Measurements from ENCODE around the gene TRMT1. TPM values are rescaled to one million over a fixed set of nuclear protein-coding genes. Genes with fewer than 3 reads are reported as not detected.

The TRMT1 gene
- total and polyA plus RNA-seq, 2 donors (not counting 1 experiment from before 2014, with no cell fraction given), result 12.2 to 20.3 TPM

GRCh38 chr19:13095934-13096927 is 20.3 kb downstream of the TRMT1 start:
- Histone ChIP-seq H3K4me2 (ENCODE audit: extremely low read depth, insufficient read depth, low read length) (no peak overlapping the region), H3K27me3 (ENCODE audit: control insufficient read depth, insufficient read depth, low read length) (no peaks in the 10 kb centered on the region), H2AFZ (ENCODE audit: low read length) (no peak overlapping the region), H3K4me3 (replicated peaks in 1 of 4; ENCODE audit: control extremely low read depth in 1 of 4, insufficient read depth in 1 of 4, low read depth in 3 of 4, low read length in 4 of 4) (no peak overlapping the region), H4K20me1 (ENCODE audit: control insufficient read depth, extremely low read depth, insufficient read depth, low read length) (no peaks in the 10 kb centered on the region), H3K4me1 (ENCODE audit: control insufficient read depth, extremely low read depth, insufficient read depth, low read length) (peaks cover 4% of the 10 kb centered on the region), H3K36me3 (ENCODE audit: control insufficient read depth, insufficient read depth, low read length) (peaks cover 5% of the 10 kb centered on the region), H3K9ac (ENCODE audit: insufficient read depth, low read length) (no peak overlapping the region), H3K27ac (ENCODE audit: insufficient read depth, low read length) (no peak overlapping the region), H3K9me3 (ENCODE audit: control insufficient read depth, insufficient read depth, low read depth, low read length) (no peaks in the 10 kb centered on the region), H3K79me2 (ENCODE audit: control insufficient read depth, insufficient read depth, low read length) (peaks cover 1% of the 10 kb centered on the region)
- DNase-seq (ENCODE audit: low read depth in 2 of 2), result no peak
- TF ChIP-seq EZH2 (IDR thresholded peaks at IDR 0.05; ENCODE audit: low read length, missing control alignments) (no peak), CTCF (conservative IDR thresholded peaks at IDR 0.05 in 1 of 2, IDR thresholded peaks at IDR 0.05 in 1 of 2; ENCODE audit: low read depth in 1 of 2, low read length in 2 of 2) (no peak)

GRCh38 chr19:13095393-13095784 is 21.2 kb downstream of the TRMT1 start:
- TF ChIP-seq CTCF (conservative IDR thresholded peaks at IDR 0.05 in 1 of 2, IDR thresholded peaks at IDR 0.05 in 1 of 2; ENCODE audit: low read depth in 1 of 2, low read length in 2 of 2), result no peak
- no peak for TF ChIP-seq EZH2 (IDR thresholded peaks at IDR 0.05; ENCODE audit: low read length, missing control alignments)
- no peak overlapping the region for H3K9ac ChIP-seq (ENCODE audit: insufficient read depth, low read length)
- H3K27ac ChIP-seq (ENCODE audit: insufficient read depth, low read length), result no peak overlapping the region
- peaks cover 8% of the 10 kb centered on the region for H3K4me1 ChIP-seq (ENCODE audit: control insufficient read depth, extremely low read depth, insufficient read depth, low read length)
- H4K20me1 ChIP-seq (ENCODE audit: control insufficient read depth, extremely low read depth, insufficient read depth, low read length), result no peaks in the 10 kb centered on the region
- H3K4me2 ChIP-seq (ENCODE audit: extremely low read depth, insufficient read depth, low read length), result no peak overlapping the region
- H2AFZ ChIP-seq (ENCODE audit: low read length), result no peak overlapping the region
- no peak for DNase-seq (ENCODE audit: low read depth in 2 of 2)
- H3K4me3 ChIP-seq (replicated peaks in 1 of 4; ENCODE audit: control extremely low read depth in 1 of 4, insufficient read depth in 1 of 4, low read depth in 3 of 4, low read length in 4 of 4), result no peak overlapping the region
- H3K27me3 ChIP-seq (ENCODE audit: control insufficient read depth, insufficient read depth, low read length), result no peaks in the 10 kb centered on the region
- H3K79me2 ChIP-seq (ENCODE audit: control insufficient read depth, insufficient read depth, low read length), result peaks cover 1% of the 10 kb centered on the region
- H3K36me3 ChIP-seq (ENCODE audit: control insufficient read depth, insufficient read depth, low read length), result peaks cover 5% of the 10 kb centered on the region
- no peaks in the 10 kb centered on the region for H3K9me3 ChIP-seq (ENCODE audit: control insufficient read depth, insufficient read depth, low read depth, low read length)

GRCh38 chr19:13094771-13095392 is 21.7 kb downstream of the TRMT1 start:
- Histone ChIP-seq H3K4me3 (replicated peaks in 1 of 4; ENCODE audit: control extremely low read depth in 1 of 4, insufficient read depth in 1 of 4, low read depth in 3 of 4, low read length in 4 of 4) (no peak overlapping the region), H3K36me3 (ENCODE audit: control insufficient read depth, insufficient read depth, low read length) (peaks cover 4% of the 10 kb centered on the region), H3K27me3 (ENCODE audit: control insufficient read depth, insufficient read depth, low read length) (no peaks in the 10 kb centered on the region), H4K20me1 (ENCODE audit: control insufficient read depth, extremely low read depth, insufficient read depth, low read length) (no peaks in the 10 kb centered on the region), H3K79me2 (ENCODE audit: control insufficient read depth, insufficient read depth, low read length) (peaks cover 1% of the 10 kb centered on the region), H3K27ac (ENCODE audit: insufficient read depth, low read length) (no peak overlapping the region), H3K4me1 (ENCODE audit: control insufficient read depth, extremely low read depth, insufficient read depth, low read length) (peaks cover 8% of the 10 kb centered on the region), H3K9me3 (ENCODE audit: control insufficient read depth, insufficient read depth, low read depth, low read length) (no peaks in the 10 kb centered on the region), H3K4me2 (ENCODE audit: extremely low read depth, insufficient read depth, low read length) (no peak overlapping the region), H3K9ac (ENCODE audit: insufficient read depth, low read length) (no peak overlapping the region), H2AFZ (ENCODE audit: low read length) (no peak overlapping the region)
- no peak for DNase-seq (ENCODE audit: low read depth in 2 of 2)
- no peak for TF ChIP-seq CTCF (conservative IDR thresholded peaks at IDR 0.05 in 1 of 2, IDR thresholded peaks at IDR 0.05 in 1 of 2; ENCODE audit: low read depth in 1 of 2, low read length in 2 of 2)
- no peak for TF ChIP-seq EZH2 (IDR thresholded peaks at IDR 0.05; ENCODE audit: low read length, missing control alignments)

All from fibroblast of lung (primary cell).